Lung (tissue), 12 donors: ENCODE data around the gene DOCK7. TPM values are rescaled to one million over a fixed set of nuclear protein-coding genes. Genes with fewer than 3 reads are reported as not detected.
A peak's percentile ranks its signal among the peaks of the same experiment; 100 is the strongest.

Source experiments
- ATAC-seq: fragments of 200-7000 bp; cut with Tn5 transposase; one replicate; pipeline ENCODE4 v1.9.1; 2020; ENCODE audit warnings: moderate number of reproducible peaks; ENCODE audit not compliant: insufficient read depth, low FRiP score
- DNase-seq, 3 donors: peaks; one replicate each; pipeline ENCODE4 v3.0.0-alpha.2; 2013 to 2017
- H3K27ac ChIP-seq, 2 donors: one replicate each; pipeline ENCODE4 v1.5.1; 2013; ENCODE audit warnings: mild to moderate bottlenecking in 2 of 2, moderate library complexity in 2 of 2, control low read depth in 1 of 2, inconsistent platforms in 1 of 2, low read depth in 1 of 2, low read length in 1 of 2
- H3K27me3 ChIP-seq, 3 donors: one replicate each; pipeline ENCODE4 v1.5.1; 2013; ENCODE audit warnings: low read length in 2 of 3; ENCODE audit not compliant: control insufficient read depth in 3 of 3, insufficient read depth in 3 of 3
- H3K36me3 ChIP-seq, 4 donors: one replicate each; pipeline ENCODE4 v1.5.1; 2013; ENCODE audit warnings: low read length in 4 of 4, mild to moderate bottlenecking in 1 of 4, moderate library complexity in 1 of 4; ENCODE audit not compliant: control insufficient read depth in 4 of 4, insufficient read depth in 4 of 4
- H3K4me1 ChIP-seq, 5 donors: one replicate each; pipeline ENCODE4 v1.5.1; 2013; ENCODE audit warnings: low read length in 5 of 5, mild to moderate bottlenecking in 2 of 5, moderate library complexity in 1 of 5; ENCODE audit not compliant: control insufficient read depth in 5 of 5, insufficient read depth in 5 of 5
- H3K4me3 ChIP-seq: one replicate; pipeline ENCODE4 v1.5.1; 2013; ENCODE audit warnings: mild to moderate bottlenecking, control low read depth, moderate library complexity
- H3K9ac ChIP-seq, 2 donors: one replicate each; pipeline ENCODE4 v1.5.1; 2013; ENCODE audit warnings: low read length in 2 of 2, control low read depth in 1 of 2; ENCODE audit not compliant: insufficient read depth in 1 of 2
- H3K9me3 ChIP-seq, 4 donors: one replicate each; pipeline ENCODE4 v1.5.1; 2013; ENCODE audit warnings: low read length in 3 of 4, mild to moderate bottlenecking in 1 of 4, moderate library complexity in 1 of 4; ENCODE audit not compliant: control insufficient read depth in 4 of 4, insufficient read depth in 3 of 4
- CTCF ChIP-seq: IDR thresholded peaks from 2 replicates; pipeline ENCODE4 v1.5.1; 2012; ENCODE audit warnings: mild to moderate bottlenecking; ENCODE audit errors: control extremely low read depth, extremely low read depth
- WGBS, 2 donors: extraction: QIAGEN DNeasy Blood & Tissue Kit; methylation state at CpG; one replicate each; pipeline ENCODE4 v1.1.7; 2013; 5-methylcytosine and 5-hydroxymethylcytosine counted together
- polyA plus RNA-seq, 2 donors: library from polyadenylated mRNA; stranded (reverse); fragments of 200-250 nt; gene quantifications; one replicate each; pipeline ENCODE4 v1.2.1, GENCODE V29; 2013
- total RNA-seq, 2 donors: library from RNA; depleted of rRNA in 1 of 2; stranded (reverse); fragments of >200 nt in 1 of 2; gene quantifications; one replicate each; pipeline ENCODE4 v1.2.1, GENCODE V29; 2014 to 2021
- donor health status: control.
- donor health status: control.
- donor health status: Bipolar disorder and iron deficiency.
- donor health status: healthy.
- donor health status: DM: yes; HTN: yes; CAD: no.

Gene DOCK7
- total and polyA plus RNA-seq, 4 donors = 3.4 to 111 (median 20.2) TPM

- Histone ChIP-seq H3K27me3 (no peaks in the 10 kb centered on the region), H3K9ac (no peak overlapping the region), H3K27ac (no peak overlapping the region), H3K4me1 (no peaks in the 10 kb centered on the region), H3K4me3 (no peak overlapping the region), H3K9me3 (no peaks in the 10 kb centered on the region), H3K36me3 (no peaks in the 10 kb centered on the region)
- ATAC-seq (no peak), DNase-seq (no peak)
- WGBS, 2 donors = 88 to 94% methylated on average over 1 of the region's 1 CpG
- no peak for TF ChIP-seq CTCF
Measured at GRCh38 chr1:62426794-62427193, 261.4 kb downstream of the DOCK7 start.

DNA sequence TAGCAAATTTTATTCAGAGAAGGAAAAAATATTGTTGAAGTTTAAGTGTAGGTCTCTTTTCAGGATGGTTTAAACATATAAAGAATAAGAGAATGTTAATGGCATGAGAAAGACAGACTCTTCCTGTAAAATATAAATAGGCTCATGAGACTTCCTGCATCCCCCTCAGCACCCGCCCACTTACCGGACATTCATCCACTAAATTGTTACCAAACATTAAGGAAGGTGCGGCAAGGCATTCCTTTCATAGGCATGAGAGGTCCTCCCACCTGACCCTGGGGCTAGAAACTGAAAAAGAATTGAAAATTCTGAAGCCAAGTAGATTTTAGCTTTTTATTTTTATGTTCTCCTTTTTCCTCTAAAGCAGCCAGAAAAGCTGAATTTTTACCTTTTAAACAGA, 261.9 kb downstream of the DOCK7 start:
- no peak for TF ChIP-seq CTCF
- DNase-seq = no peak
- Histone ChIP-seq H3K4me1 (no peaks in the 10 kb centered on the region), H3K27me3 (no peaks in the 10 kb centered on the region), H3K27ac (no peak overlapping the region), H3K9ac (no peak overlapping the region), H3K4me3 (no peak overlapping the region), H3K36me3 (no peaks in the 10 kb centered on the region), H3K9me3 (no peaks in the 10 kb centered on the region)
- WGBS, 2 donors = 6 to 15% methylated on average over 3 of the region's 3 CpGs
- ATAC-seq = no peak

- no peak for ATAC-seq
- 84 to 92% methylated on average over 5 of the region's 5 CpGs for WGBS, 2 donors
- H3K27ac ChIP-seq = no peak overlapping the region
Measured at GRCh38 chr1:62425041-62425440, 263.1 kb downstream of the DOCK7 start.

More at GRCh38 chr1:62425041-62425440, 263.1 kb downstream of the DOCK7 start:
- Histone ChIP-seq H3K36me3 (no peaks in the 10 kb centered on the region), H3K4me1 (no peaks in the 10 kb centered on the region), H3K9me3 (no peaks in the 10 kb centered on the region), H3K27me3 (no peaks in the 10 kb centered on the region), H3K4me3 (no peak overlapping the region), H3K9ac (no peak overlapping the region)
- TF ChIP-seq CTCF = no peak
- peak in 1 of 3 donors; percentile 11 for DNase-seq
